22Rv1 (cell line): Measurements from ENCODE around the gene MAN2A1.

ENCODE experiments used
- CTCF ChIP-seq: fragments of 450-650 bp; IDR thresholded peaks from 2 replicates; pipeline ENCODE4 v1.5.1; 2017; ENCODE audit warnings: mild to moderate bottlenecking
- ZFX ChIP-seq: fragments of 450-650 bp; IDR thresholded peaks from 2 replicates; pipeline ENCODE4 v1.6.1; 2017; ENCODE audit warnings: antibody characterized with exemption, borderline replicate concordance

GRCh38 chr5:109678447-109678846, 11.3 kb upstream of the MAN2A1 start:
- TF ChIP-seq CTCF (no peak), ZFX (no peak)
